Forelimb muscle (tissue), 1 donor: ENCODE results near the gene ZRANB3. TPM values are rescaled to one million over a fixed set of nuclear protein-coding genes. Genes with fewer than 3 reads are reported as not detected.

Source experiments
- polyA plus RNA-seq: library from polyadenylated mRNA; unstranded; fragments of 120-200 nt; gene quantifications from one replicate; pipeline ENCODE4 v1.2.1, GENCODE V29; 2013; ENCODE audit not compliant: insufficient read length

ZRANB3 gene
- polyA plus RNA-seq, 1 donor: 6.9 TPM

Other genes starting within 250 kb of the ZRANB3 start
- gene R3HDM1, start 266 bp upstream of the ZRANB3 start, polyA plus RNA-seq: 21.8 TPM
- gene UBXN4, start 210.6 kb upstream of the ZRANB3 start, polyA plus RNA-seq: 68.6 TPM